Activated CD4-positive, alpha-beta T cell treated with anti-CD3 and anti-CD28 coated beads, Interleukin-2, amount 50 U/mL, for 16 hours (primary cell): ENCODE measurements around the gene CCDC3.
A peak's percentile ranks its signal among the peaks of the same experiment; 100 is the strongest.

Experiments used
- DNase-seq: peaks from one replicate; pipeline ENCODE4 v3.0.0-alpha.2; 2020

CCDC3 gene

DNA sequence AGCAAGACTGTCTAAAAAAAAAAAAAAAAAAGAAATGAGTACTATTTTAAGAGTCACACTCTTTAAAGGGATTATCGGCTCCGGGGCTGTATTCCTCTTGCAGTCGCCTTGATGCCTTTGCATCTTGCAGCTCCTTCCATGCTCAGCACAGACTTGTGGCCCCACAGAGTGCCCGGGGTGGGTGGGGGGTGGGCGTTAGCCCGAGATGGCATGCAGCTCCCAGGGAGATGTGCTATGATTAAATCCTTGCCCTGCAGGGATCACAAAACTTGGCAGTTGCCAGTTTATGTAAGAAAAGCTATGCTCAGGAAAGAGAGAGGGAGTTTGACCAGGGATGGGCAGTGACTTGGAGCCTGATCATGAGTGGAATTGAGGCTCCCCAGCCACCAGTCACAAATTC lies 81.9 kb downstream of the CCDC3 start:
- DNase-seq = no peak

- DNase-seq = no peak
Observed at GRCh38 chr10:12916587-12916986, 84.9 kb downstream of the CCDC3 start.

DNA sequence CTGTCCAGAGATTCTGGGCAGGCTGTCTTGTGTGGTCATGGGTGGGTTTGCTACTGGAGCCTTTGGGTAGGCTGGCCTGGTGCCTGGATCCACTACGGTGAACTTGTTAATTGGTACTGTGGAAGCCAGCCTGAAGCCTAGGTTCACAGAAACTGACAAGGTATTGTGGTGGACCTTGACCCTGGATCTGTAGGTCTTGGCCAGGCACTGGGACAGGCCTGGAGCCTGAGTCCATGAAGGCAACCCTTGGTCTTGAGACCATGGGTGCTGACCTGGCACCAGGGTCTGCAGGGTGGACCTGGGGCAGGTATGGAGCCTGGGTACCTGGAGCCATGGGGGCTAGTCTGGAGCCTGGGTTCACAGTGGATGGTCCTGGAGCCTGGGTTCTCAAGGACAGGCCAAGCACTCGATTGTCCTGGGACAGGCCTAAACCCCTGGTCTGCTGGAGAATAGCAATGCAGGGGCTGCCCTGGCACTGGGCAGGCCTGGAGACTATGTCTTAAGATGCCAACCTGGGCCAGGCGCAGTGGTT lies 85.8 kb downstream of the CCDC3 start:
- no peak for DNase-seq

- DNase-seq = peak; percentile 37
Observed at GRCh38 chr10:12914111-12914510, 87.4 kb downstream of the CCDC3 start.

GRCh38 chr10:12911795-12912194 lies 89.7 kb downstream of the CCDC3 start:
- no peak for DNase-seq

DNA sequence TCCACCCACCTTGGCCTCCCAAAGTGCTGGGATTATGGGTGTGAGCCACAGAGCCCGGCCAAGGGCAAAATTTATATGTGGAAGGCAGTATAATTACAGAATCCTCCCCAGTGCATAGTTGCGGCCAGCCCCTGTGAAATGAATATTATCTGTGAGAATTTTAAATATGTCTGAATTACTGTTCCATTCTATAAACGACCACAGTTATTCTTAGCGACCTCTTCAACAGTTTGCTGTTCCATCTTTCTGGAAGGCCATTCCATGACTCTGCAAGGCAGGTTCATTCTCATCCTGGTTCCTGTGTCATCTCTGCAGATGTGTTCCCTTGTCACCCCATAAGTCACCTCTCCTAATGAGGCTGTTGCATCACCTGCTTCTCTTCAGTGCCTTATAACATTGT lies 90.7 kb downstream of the CCDC3 start:
- DNase-seq = no peak

DNA sequence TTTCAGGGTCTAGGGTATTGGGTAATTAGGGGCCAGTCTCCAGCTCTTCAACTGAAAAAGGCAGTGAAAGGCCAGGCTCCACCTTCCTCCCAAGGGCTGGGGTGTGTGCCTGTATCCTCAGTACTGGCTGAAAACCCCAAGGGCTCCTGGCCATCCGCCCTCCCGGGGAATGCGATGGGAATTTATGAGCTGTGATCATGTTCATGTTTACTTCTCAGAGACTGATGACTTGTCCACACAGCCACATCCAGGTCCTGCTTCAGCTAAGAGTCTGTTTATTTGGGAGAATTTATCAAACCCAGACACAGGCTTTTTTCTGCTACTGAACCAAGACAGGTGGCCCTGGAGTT lies 91.7 kb downstream of the CCDC3 start:
- DNase-seq = no peak

DNA sequence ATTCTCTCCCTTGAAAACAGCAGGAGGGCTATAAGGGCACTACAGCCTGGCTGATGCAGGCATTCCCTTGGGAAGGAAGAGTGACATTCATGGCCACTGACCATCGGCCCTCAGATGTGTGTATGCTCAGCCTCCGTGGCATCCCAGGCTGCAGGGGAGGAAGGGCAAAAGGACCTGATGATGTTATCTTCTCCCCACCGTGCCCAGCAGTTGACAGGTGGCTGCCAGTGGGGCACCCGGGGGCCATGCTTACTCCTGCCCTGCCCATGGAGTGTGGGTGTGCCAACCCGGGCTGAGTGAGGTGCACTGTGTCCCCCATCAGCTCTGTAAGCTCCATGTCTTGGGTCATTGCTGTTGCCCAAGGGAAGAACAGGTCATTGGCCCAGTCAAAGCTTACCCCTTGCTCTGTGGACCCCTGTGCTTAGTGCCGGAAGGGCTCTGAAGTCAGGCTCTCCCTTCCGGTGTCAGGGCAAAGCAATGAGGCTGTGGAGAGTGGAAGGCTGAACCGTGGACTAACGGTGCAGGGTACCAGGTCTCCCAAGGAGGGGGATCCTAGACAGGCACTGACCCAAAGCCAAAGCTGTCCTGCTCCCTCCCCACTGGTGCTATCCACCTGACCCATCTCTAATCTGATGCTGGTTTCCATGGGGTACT lies 92.2 kb downstream of the CCDC3 start:
- no peak for DNase-seq

- no peak for DNase-seq
Observed at GRCh38 chr10:12908773-12909172, 92.7 kb downstream of the CCDC3 start.

DNA sequence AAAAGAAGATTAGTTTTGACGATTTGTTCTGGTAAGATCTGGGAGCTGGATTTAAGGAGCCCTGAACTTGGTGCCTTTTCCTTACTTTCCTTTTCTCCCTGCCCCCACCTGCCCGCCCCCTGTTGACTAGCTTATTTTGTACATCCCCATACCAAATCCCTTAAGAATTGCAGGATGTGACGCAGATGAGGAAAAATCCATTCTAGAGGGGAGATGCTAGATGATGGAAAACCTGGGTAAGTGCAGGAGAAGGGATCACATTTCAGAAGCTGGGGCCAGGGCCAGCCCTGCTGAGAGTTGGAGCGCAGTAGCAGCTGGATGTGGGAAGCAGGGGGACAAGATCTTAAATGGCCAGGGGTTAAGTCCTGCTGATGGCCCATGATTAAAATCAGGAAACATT lies 93.9 kb downstream of the CCDC3 start:
- DNase-seq = no peak

GRCh38 chr10:12906051-12906541 lies 95.4 kb downstream of the CCDC3 start:
- no peak for DNase-seq

DNA sequence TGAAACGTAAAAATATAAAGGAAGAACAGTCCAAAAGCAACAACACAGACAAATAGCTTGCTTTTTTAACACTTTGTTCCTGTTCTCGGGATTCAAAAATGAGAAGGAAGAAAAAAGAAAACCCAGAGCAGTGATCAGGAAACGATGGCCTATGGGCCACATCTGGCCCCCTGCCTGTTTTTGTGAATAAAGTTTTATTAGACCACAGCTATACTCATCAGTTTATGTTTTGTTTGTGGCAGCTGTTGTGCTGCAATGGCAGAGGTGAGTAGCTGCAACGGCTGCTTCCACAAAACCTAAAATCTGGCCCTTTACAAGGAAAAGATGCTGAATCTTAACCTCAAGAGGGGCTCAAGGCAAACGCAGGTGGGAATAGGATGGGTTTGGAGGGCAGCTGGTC lies 96.4 kb downstream of the CCDC3 start:
- no peak for DNase-seq

GRCh38 chr10:12902851-12903358 lies 98.6 kb downstream of the CCDC3 start:
- DNase-seq = no peak

- peak; percentile 46 for DNase-seq
Observed at GRCh38 chr10:12902135-12902572, 99.4 kb downstream of the CCDC3 start.

GRCh38 chr10:12899546-12899945 lies 102.0 kb downstream of the CCDC3 start:
- no peak for DNase-seq

DNA sequence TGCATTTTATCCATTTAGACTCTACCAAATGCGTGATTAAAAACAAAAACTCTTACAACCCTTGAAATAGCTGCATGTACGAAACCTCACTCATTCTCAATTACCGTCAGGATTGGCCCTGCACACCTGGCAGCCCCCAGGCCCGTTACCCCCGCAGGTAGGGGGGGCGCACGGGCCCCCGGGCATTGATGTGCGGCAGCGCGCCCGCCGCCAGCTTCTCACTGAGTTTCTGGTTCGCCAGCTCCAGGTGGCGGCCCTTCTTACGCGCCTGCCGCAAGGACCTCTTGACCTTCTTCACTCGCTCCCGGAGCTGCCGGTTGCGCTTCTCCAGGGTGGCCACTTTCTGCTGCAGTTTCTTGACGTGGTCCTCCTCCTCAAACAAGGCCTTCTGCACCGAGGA lies 103.2 kb downstream of the CCDC3 start:
- no peak for DNase-seq

DNA sequence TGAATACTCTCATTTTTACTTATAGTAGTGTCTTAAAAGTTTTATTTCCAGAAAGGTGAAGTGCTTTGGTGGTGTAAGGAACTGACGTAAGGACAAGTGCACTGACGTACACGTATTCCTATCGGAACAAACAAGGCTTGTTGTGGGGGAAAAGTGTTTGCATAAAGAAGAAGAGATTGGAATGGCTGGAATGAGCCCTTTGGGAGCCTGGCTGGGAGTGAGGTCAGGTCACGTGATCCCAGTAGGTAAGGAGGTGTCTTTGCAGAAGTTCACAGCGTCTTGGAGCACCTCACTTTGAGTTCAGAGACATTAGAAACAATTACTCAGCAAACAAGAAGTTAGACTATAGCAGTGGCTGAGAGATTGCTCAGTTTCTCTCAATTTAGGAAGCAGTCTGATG lies 104.2 kb downstream of the CCDC3 start:
- DNase-seq = no peak

- DNase-seq = no peak
Observed at GRCh38 chr10:12896251-12896650, 105.3 kb downstream of the CCDC3 start.

- DNase-seq = no peak
Observed at GRCh38 chr10:12892924-12893323, 108.6 kb downstream of the CCDC3 start.

DNA sequence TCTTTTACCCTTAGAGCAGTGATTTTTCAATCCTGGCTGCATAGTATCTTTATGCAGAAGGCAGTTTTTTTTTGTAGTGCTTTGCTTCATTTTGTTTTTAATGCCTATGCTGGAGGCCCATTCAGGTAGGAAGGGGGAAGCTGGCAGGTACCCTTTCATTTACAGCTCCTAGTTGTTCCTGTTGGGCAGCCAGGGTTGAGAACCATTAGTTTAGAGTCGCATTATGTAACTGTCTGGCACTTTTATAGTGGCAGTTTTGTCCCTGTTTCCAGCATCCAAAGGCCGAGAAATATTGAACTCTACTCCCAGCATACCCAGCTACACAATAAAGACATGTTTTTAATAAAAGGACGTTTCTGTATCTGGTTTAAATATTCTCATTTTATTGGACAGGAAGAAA lies 110.6 kb downstream of the CCDC3 start:
- DNase-seq = no peak

DNA sequence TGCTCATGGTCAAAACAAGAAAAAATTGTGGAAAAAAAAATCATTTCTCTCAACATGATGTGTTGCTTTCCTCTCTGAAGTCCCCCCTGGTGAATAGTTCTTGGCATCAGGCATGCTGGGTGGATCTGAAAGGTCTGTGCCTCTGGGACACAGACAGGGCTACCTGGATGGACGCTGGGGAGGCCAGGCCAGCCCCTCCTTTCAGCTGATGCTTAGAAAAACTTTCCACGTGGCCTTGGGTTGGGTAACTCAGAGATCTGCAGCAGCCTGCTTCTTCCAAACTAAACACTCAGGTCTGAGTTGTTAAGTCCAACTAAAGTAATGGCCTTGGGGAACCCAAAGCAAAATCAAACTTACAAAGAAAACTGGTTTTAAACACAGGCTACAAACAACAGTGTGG lies 113.0 kb downstream of the CCDC3 start:
- no peak for DNase-seq

- DNase-seq = no peak
Observed at GRCh38 chr10:12887780-12888179, 113.7 kb downstream of the CCDC3 start.

GRCh38 chr10:12884851-12885250 lies 116.7 kb downstream of the CCDC3 start:
- DNase-seq = no peak

GRCh38 chr10:12880423-12880822 lies 121.1 kb downstream of the CCDC3 start:
- DNase-seq = no peak

DNA sequence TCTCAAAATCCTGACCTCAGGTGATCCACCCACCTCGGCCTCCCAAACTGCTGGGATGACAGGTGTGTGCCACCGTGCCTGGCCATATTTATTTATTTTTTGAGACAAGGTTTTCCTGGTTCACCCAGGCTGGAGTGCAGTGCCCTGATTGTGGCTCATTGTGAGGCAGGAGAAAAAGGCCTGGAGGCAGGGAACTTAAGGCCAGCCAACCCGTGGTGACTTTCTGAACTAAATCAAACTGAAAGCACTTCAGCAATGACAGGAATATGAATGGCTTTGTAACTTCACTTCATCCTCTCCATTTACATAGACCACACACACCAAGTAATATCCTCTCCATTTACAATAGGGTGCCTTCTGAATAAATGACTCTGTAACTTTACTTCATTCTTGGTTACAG lies 124.4 kb downstream of the CCDC3 start:
- no peak for DNase-seq
